EH (cell line): ENCODE results near the gene WASF3.

Experiments used
- DNase-seq: peaks from one replicate; pipeline ENCODE4 v3.0.0-alpha.2; 2015; ENCODE audit warnings: low read depth

Gene WASF3

GRCh38 chr13:26686285-26686684, 128.8 kb downstream of the WASF3 start:
- DNase-seq = no peak

- DNase-seq = no peak
Measured at GRCh38 chr13:26688286-26688685, 130.8 kb downstream of the WASF3 start.

GRCh38 chr13:26688980-26689379, 131.5 kb downstream of the WASF3 start:
- DNase-seq = no peak

GRCh38 chr13:26693749-26694463, 136.4 kb downstream of the WASF3 start:
- no peak for DNase-seq

- no peak for DNase-seq
Measured at GRCh38 chr13:26694609-26695359, 137.3 kb downstream of the WASF3 start.

GRCh38 chr13:26695360-26695705, 137.8 kb downstream of the WASF3 start:
- DNase-seq = no peak

GRCh38 chr13:26695891-26696311, 138.4 kb downstream of the WASF3 start:
- DNase-seq = no peak

GRCh38 chr13:26697069-26697955, 139.8 kb downstream of the WASF3 start:
- DNase-seq = no peak

- peak; percentile 85 for DNase-seq
Measured at GRCh38 chr13:26698392-26699196, 141.1 kb downstream of the WASF3 start.

- no peak for DNase-seq
Measured at GRCh38 chr13:26699197-26699490, 141.7 kb downstream of the WASF3 start.

- DNase-seq = no peak
Measured at GRCh38 chr13:26705536-26705935, 148.1 kb downstream of the WASF3 start.

GRCh38 chr13:26706381-26706780, 148.9 kb downstream of the WASF3 start:
- no peak for DNase-seq

- peak; percentile 57 for DNase-seq
Measured at GRCh38 chr13:26707122-26708006, 149.9 kb downstream of the WASF3 start.

GRCh38 chr13:26708007-26708297, 150.5 kb downstream of the WASF3 start:
- DNase-seq = no peak

- DNase-seq = no peak
Measured at GRCh38 chr13:26709461-26709860, 152.0 kb downstream of the WASF3 start.

GRCh38 chr13:26710166-26710565, 152.7 kb downstream of the WASF3 start:
- no peak for DNase-seq

- no peak for DNase-seq
Measured at GRCh38 chr13:26711211-26711610, 153.7 kb downstream of the WASF3 start.

GRCh38 chr13:26713341-26713740, 155.9 kb downstream of the WASF3 start:
- no peak for DNase-seq

- DNase-seq = no peak
Measured at GRCh38 chr13:26716984-26717383, 159.5 kb downstream of the WASF3 start.

GRCh38 chr13:26718146-26718545, 160.7 kb downstream of the WASF3 start:
- no peak for DNase-seq

GRCh38 chr13:26718872-26719271, 161.4 kb downstream of the WASF3 start:
- DNase-seq = no peak
